ENCODE results near the gene AFF2.

DNA sequence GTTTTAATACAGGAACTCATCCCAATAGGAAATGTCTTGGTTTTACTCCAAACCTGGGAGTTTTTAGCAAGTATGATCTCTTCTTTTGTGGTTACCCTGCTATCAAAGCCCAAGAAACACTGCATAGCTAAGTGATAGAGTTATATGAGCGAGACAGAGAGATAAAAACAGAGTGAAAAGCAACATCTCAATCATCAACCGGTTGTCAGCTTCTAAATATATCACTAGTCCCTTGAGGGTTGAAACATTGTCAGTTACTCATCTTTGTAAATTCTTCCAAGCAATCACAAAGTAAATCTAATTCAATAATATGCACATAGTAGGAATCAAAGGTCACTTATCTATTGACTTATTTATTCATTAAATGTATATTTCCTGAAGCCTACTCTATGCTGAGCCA is 520.7 kb downstream of the AFF2 start:
- TF ChIP-seq ARNTL (CRISPR knock-in tag; IDR thresholded peaks at IDR 0.05; ENCODE audit: borderline replicate concordance, low read depth), result no peak
- TF ChIP-seq SNAI2 (CRISPR knock-in tag; IDR thresholded peaks at IDR 0.05), result no peak
- TF ChIP-seq OSR1 (CRISPR knock-in tag; IDR thresholded peaks at IDR 0.05), result no peak
- TF ChIP-seq, protein P1, sequence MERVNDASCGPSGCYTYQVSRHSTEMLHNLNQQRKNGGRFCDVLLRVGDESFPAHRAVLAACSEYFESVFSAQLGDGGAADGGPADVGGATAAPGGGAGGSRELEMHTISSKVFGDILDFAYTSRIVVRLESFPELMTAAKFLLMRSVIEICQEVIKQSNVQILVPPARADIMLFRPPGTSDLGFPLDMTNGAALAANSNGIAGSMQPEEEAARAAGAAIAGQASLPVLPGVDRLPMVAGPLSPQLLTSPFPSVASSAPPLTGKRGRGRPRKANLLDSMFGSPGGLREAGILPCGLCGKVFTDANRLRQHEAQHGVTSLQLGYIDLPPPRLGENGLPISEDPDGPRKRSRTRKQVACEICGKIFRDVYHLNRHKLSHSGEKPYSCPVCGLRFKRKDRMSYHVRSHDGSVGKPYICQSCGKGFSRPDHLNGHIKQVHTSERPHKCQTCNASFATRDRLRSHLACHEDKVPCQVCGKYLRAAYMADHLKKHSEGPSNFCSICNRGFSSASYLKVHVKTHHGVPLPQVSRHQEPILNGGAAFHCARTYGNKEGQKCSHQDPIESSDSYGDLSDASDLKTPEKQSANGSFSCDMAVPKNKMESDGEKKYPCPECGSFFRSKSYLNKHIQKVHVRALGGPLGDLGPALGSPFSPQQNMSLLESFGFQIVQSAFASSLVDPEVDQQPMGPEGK (CRISPR knock-in tag; IDR thresholded peaks at IDR 0.05; ENCODE audit: borderline replicate concordance), result no peak
- TF ChIP-seq, protein P2, sequence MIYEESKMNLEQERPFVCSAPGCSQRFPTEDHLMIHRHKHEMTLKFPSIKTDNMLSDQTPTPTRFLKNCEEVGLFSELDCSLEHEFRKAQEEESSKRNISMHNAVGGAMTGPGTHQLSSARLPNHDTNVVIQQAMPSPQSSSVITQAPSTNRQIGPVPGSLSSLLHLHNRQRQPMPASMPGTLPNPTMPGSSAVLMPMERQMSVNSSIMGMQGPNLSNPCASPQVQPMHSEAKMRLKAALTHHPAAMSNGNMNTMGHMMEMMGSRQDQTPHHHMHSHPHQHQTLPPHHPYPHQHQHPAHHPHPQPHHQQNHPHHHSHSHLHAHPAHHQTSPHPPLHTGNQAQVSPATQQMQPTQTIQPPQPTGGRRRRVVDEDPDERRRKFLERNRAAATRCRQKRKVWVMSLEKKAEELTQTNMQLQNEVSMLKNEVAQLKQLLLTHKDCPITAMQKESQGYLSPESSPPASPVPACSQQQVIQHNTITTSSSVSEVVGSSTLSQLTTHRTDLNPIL (CRISPR knock-in tag; IDR thresholded peaks at IDR 0.05; ENCODE audit: low read depth), result no peak
- no peak for TF ChIP-seq GLIS3 (CRISPR knock-in tag; IDR thresholded peaks at IDR 0.05)
- no peak for TF ChIP-seq ZFP3 (CRISPR knock-in tag; IDR thresholded peaks at IDR 0.05)
- TF ChIP-seq ZFP30 (CRISPR knock-in tag; IDR thresholded peaks at IDR 0.05), result no peak
- TF ChIP-seq ZNF8 (CRISPR knock-in tag; IDR thresholded peaks at IDR 0.05), result no peak
- TF ChIP-seq PPARA (CRISPR knock-in tag; IDR thresholded peaks at IDR 0.05; ENCODE audit: borderline replicate concordance), result no peak
- TF ChIP-seq BACH2 (CRISPR knock-in tag; IDR thresholded peaks at IDR 0.05; ENCODE audit: borderline replicate concordance), result no peak
- no peak for TF ChIP-seq ISL1 (CRISPR knock-in tag; IDR thresholded peaks at IDR 0.05)
- TF ChIP-seq, protein P3, sequence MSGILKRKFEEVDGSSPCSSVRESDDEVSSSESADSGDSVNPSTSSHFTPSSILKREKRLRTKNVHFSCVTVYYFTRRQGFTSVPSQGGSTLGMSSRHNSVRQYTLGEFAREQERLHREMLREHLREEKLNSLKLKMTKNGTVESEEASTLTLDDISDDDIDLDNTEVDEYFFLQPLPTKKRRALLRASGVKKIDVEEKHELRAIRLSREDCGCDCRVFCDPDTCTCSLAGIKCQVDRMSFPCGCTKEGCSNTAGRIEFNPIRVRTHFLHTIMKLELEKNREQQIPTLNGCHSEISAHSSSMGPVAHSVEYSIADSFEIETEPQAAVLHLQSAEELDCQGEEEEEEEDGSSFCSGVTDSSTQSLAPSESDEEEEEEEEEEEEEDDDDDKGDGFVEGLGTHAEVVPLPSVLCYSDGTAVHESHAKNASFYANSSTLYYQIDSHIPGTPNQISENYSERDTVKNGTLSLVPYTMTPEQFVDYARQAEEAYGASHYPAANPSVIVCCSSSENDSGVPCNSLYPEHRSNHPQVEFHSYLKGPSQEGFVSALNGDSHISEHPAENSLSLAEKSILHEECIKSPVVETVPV (CRISPR knock-in tag; IDR thresholded peaks at IDR 0.05), result no peak
- TF ChIP-seq, protein P4, sequence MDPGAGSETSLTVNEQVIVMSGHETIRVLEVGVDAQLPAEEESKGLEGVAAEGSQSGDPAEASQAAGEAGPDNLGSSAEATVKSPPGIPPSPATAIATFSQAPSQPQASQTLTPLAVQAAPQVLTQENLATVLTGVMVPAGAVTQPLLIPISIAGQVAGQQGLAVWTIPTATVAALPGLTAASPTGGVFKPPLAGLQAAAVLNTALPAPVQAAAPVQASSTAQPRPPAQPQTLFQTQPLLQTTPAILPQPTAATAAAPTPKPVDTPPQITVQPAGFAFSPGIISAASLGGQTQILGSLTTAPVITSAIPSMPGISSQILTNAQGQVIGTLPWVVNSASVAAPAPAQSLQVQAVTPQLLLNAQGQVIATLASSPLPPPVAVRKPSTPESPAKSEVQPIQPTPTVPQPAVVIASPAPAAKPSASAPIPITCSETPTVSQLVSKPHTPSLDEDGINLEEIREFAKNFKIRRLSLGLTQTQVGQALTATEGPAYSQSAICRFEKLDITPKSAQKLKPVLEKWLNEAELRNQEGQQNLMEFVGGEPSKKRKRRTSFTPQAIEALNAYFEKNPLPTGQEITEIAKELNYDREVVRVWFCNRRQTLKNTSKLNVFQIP (CRISPR knock-in tag; IDR thresholded peaks at IDR 0.05; ENCODE audit: borderline replicate concordance, low read depth), result no peak
